HEK293 (cell line): ENCODE results near the gene MRPL43.

Experiments
- ATF2 ChIP-seq: fragments of 450-650 bp; formaldehyde crosslinking; IDR thresholded peaks from 2 replicates; pipeline ENCODE4 v1.5.1; 2016; ENCODE audit warnings: missing biosample characterization, missing genetic modification characterization, low read depth
- BCL11A ChIP-seq: fragments of 450-650 bp; formaldehyde crosslinking; IDR thresholded peaks from 2 replicates; pipeline ENCODE4 v1.5.1; 2016; ENCODE audit warnings: low read depth, missing biosample characterization, missing genetic modification characterization
- CTCF ChIP-seq: fragments of 450-650 bp; formaldehyde crosslinking; IDR thresholded peaks from 2 replicates; pipeline ENCODE4 v1.5.1; 2016; ENCODE audit warnings: missing biosample characterization, missing genetic modification characterization
- GLIS1 ChIP-seq: fragments of 450-650 bp; formaldehyde crosslinking; IDR thresholded peaks from 2 replicates; pipeline ENCODE4 v1.5.1; 2016; ENCODE audit warnings: missing biosample characterization, missing genetic modification characterization
- KLF10 ChIP-seq: fragments of 450-650 bp; IDR thresholded peaks from 2 replicates; pipeline ENCODE4 v1.5.1; 2018; ENCODE audit warnings: missing biosample characterization, mild to moderate bottlenecking, missing genetic modification characterization
- KLF9 ChIP-seq: fragments of 450-650 bp; formaldehyde crosslinking; IDR thresholded peaks from 2 replicates; pipeline ENCODE4 v1.5.1; 2016; ENCODE audit warnings: missing biosample characterization, missing genetic modification characterization, low read depth
- SALL2 ChIP-seq: fragments of 450-650 bp; formaldehyde crosslinking; IDR thresholded peaks from 2 replicates; pipeline ENCODE4 v1.5.0; 2017; ENCODE audit warnings: missing biosample characterization, mild to moderate bottlenecking, missing genetic modification characterization, borderline replicate concordance
- SP2 ChIP-seq: fragments of 450-650 bp; formaldehyde crosslinking; IDR thresholded peaks from 2 replicates; pipeline ENCODE4 v1.5.1; 2016; ENCODE audit warnings: missing biosample characterization, missing genetic modification characterization
- YY2 ChIP-seq: fragments of 450-650 bp; formaldehyde crosslinking; IDR thresholded peaks from 2 replicates; pipeline ENCODE4 v1.5.1; 2016; ENCODE audit warnings: missing biosample characterization, missing genetic modification characterization
- ZFP69B ChIP-seq: fragments of 450-650 bp; formaldehyde crosslinking; IDR thresholded peaks from 2 replicates; pipeline ENCODE4 v1.5.1; 2016; ENCODE audit warnings: missing biosample characterization, missing genetic modification characterization
- ZNF146 ChIP-seq: fragments of 450-650 bp; formaldehyde crosslinking; IDR thresholded peaks from 2 replicates; pipeline ENCODE4 v1.5.1; 2016; ENCODE audit warnings: missing biosample characterization, missing genetic modification characterization
- ZNF184 ChIP-seq: fragments of 450-650 bp; IDR thresholded peaks from 2 replicates; pipeline ENCODE4 v1.5.1; 2018; ENCODE audit warnings: missing biosample characterization, mild to moderate bottlenecking, missing genetic modification characterization
- ZNF2 ChIP-seq: fragments of 450-650 bp; formaldehyde crosslinking; IDR thresholded peaks from 2 replicates; pipeline ENCODE4 v1.5.1; 2016; ENCODE audit warnings: missing biosample characterization, missing genetic modification characterization
- ZNF239 ChIP-seq: fragments of 450-650 bp; formaldehyde crosslinking; IDR thresholded peaks from 2 replicates; pipeline ENCODE4 v1.5.1; 2016; ENCODE audit warnings: missing biosample characterization, missing genetic modification characterization
- ZNF280D ChIP-seq: fragments of 450-650 bp; formaldehyde crosslinking; IDR thresholded peaks from 2 replicates; pipeline ENCODE4 v1.5.1; 2016; ENCODE audit warnings: missing biosample characterization, missing genetic modification characterization
- ZNF362 ChIP-seq: fragments of 450-650 bp; formaldehyde crosslinking; IDR thresholded peaks from 2 replicates; pipeline ENCODE4 v1.5.1; 2016; ENCODE audit warnings: missing biosample characterization, missing genetic modification characterization
- ZNF416 ChIP-seq: fragments of 450-650 bp; formaldehyde crosslinking; IDR thresholded peaks from 2 replicates; pipeline ENCODE4 v1.5.1; 2016; ENCODE audit warnings: missing biosample characterization, missing genetic modification characterization
- ZNF600 ChIP-seq: fragments of 450-650 bp; formaldehyde crosslinking; IDR thresholded peaks from 2 replicates; pipeline ENCODE4 v1.5.1; 2016; ENCODE audit warnings: missing biosample characterization, missing genetic modification characterization
- ZNF629 ChIP-seq: fragments of 450-650 bp; formaldehyde crosslinking; IDR thresholded peaks from 2 replicates; pipeline ENCODE4 v1.5.1; 2017; ENCODE audit warnings: missing biosample characterization, missing genetic modification characterization
- ZNF639 ChIP-seq: fragments of 450-650 bp; formaldehyde crosslinking; IDR thresholded peaks from 2 replicates; pipeline ENCODE4 v1.5.1; 2016; ENCODE audit warnings: missing biosample characterization, missing genetic modification characterization
- TF ChIP-seq, protein P1 (sequence below): fragments of 450-650 bp; formaldehyde crosslinking; IDR thresholded peaks from 2 replicates; pipeline ENCODE4 v1.5.1; 2017; ENCODE audit warnings: missing biosample characterization, mild to moderate bottlenecking, missing genetic modification characterization, moderate library complexity
- TF ChIP-seq, protein P2 (sequence below): fragments of 450-650 bp; formaldehyde crosslinking; IDR thresholded peaks from 2 replicates; pipeline ENCODE4 v1.5.1; 2016; ENCODE audit warnings: missing biosample characterization, missing genetic modification characterization
- TF ChIP-seq, protein P3 (sequence below): sonication (generic); formaldehyde crosslinking; IDR thresholded peaks from 2 replicates; pipeline ENCODE4 v1.8.1; 2022; ENCODE audit warnings: mild to moderate bottlenecking, moderate library complexity, missing genetic modification reagents

The MRPL43 gene

DNA sequence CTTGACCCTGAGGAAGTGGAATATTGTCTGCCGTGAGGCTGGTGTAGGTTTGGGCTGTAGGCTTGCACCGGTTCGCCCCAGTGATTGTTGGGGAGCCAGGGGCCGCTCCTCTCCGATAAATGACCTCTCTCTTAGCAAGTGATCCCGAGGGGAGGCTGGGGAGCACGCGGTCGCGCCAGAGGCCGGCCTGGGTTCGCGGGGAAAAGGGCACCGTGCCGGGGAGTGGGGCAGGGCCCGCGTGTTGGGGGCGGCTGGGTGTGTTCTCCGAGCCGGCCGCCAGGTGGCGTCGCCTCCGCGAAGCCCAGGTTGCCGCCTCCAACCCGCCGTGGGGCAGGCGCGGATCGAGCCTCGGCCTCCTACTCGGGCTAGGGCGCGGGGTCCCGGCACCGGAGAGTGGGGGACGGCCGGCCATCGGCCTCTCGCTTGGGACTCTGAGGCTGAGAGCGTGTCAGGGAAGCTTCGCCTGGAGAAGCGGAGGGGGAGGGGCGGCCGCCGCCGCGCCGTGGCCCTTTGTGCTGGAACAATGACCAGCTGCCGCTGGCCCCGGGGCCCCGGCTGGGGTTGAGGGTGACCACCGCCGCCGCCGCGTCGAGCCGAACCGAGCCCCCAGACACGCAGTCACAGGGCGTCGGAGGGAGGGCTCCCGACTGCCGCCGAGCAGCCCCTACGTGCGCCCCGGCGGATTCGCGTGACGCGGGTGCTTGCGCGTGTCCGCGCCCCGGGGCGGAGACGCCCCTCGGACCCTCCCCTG is 11.9 kb upstream of the MRPL43 start (continued):
- TF ChIP-seq, protein P1, sequence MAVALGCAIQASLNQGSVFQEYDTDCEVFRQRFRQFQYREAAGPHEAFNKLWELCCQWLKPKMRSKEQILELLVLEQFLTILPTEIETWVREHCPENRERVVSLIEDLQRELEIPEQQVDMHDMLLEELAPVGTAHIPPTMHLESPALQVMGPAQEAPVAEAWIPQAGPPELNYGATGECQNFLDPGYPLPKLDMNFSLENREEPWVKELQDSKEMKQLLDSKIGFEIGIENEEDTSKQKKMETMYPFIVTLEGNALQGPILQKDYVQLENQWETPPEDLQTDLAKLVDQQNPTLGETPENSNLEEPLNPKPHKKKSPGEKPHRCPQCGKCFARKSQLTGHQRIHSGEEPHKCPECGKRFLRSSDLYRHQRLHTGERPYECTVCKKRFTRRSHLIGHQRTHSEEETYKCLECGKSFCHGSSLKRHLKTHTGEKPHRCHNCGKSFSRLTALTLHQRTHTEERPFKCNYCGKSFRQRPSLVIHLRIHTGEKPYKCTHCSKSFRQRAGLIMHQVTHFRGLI: peak; percentile 11; the same call in 1 of the 2 replicates
- TF ChIP-seq SALL2 (tag by site-specific recombination): no peak
- TF ChIP-seq KLF9 (tag by site-specific recombination): peak; percentile 81
- peak; percentile 66 for TF ChIP-seq ZFP69B (tag by site-specific recombination)
- TF ChIP-seq GLIS1 (tag by site-specific recombination): peak; percentile 55
- TF ChIP-seq ZNF416 (tag by site-specific recombination): no peak
- TF ChIP-seq ZNF146 (tag by site-specific recombination): peak; percentile 3; the same call in 1 of the 2 replicates
- TF ChIP-seq ZNF2 (tag by site-specific recombination): peak; percentile 67; the same call in 1 of the 2 replicates
- TF ChIP-seq, protein P2, sequence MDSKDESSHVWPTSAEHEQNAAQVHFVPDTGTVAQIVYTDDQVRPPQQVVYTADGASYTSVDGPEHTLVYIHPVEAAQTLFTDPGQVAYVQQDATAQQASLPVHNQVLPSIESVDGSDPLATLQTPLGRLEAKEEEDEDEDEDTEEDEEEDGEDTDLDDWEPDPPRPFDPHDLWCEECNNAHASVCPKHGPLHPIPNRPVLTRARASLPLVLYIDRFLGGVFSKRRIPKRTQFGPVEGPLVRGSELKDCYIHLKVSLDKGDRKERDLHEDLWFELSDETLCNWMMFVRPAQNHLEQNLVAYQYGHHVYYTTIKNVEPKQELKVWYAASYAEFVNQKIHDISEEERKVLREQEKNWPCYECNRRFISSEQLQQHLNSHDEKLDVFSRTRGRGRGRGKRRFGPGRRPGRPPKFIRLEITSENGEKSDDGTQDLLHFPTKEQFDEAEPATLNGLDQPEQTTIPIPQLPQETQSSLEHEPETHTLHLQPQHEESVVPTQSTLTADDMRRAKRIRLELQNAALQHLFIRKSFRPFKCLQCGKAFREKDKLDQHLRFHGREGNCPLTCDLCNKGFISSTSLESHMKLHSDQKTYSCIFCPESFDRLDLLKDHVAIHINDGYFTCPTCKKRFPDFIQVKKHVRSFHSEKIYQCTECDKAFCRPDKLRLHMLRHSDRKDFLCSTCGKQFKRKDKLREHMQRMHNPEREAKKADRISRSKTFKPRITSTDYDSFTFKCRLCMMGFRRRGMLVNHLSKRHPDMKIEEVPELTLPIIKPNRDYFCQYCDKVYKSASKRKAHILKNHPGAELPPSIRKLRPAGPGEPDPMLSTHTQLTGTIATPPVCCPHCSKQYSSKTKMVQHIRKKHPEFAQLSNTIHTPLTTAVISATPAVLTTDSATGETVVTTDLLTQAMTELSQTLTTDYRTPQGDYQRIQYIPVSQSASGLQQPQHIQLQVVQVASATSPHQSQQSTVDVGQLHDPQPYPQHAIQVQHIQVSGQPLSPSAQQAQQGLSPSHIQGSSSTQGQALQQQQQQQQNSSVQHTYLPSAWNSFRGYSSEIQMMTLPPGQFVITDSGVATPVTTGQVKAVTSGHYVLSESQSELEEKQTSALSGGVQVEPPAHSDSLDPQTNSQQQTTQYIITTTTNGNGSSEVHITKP: 0 out of 2 replicates have a peak, but pooled peaks have one; percentile 5
- peak; percentile 93 for TF ChIP-seq CTCF (tag by site-specific recombination)
- TF ChIP-seq ZNF639 (tag by site-specific recombination): no peak; the same call in 1 of the 2 replicates
- TF ChIP-seq ZNF362 (tag by site-specific recombination): no peak
- TF ChIP-seq ATF2 (tag by site-specific recombination): no peak
- TF ChIP-seq ZNF629 (tag by site-specific recombination): peak; percentile 24; the same call in 1 of the 2 replicates
- 0 out of 2 replicates have a peak, but pooled peaks have one; percentile 12 for TF ChIP-seq ZNF239 (tag by site-specific recombination)
- TF ChIP-seq BCL11A (tag by site-specific recombination): peak; percentile 79
- 0 out of 2 replicates have a peak, but pooled peaks have one; percentile 27 for TF ChIP-seq ZNF184 (tag by site-specific recombination)
- TF ChIP-seq, protein P3, sequence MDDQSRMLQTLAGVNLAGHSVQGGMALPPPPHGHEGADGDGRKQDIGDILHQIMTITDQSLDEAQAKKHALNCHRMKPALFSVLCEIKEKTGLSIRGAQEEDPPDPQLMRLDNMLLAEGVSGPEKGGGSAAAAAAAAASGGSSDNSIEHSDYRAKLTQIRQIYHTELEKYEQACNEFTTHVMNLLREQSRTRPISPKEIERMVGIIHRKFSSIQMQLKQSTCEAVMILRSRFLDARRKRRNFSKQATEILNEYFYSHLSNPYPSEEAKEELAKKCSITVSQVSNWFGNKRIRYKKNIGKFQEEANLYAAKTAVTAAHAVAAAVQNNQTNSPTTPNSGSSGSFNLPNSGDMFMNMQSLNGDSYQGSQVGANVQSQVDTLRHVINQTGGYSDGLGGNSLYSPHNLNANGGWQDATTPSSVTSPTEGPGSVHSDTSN (CRISPR knock-in tag): 0 out of 2 replicates have a peak, but pooled peaks have one; percentile 60
- TF ChIP-seq YY2 (tag by site-specific recombination): 0 out of 2 replicates have a peak, but pooled peaks have one; percentile 32
- TF ChIP-seq KLF10: peak; percentile 69
- TF ChIP-seq ZNF280D (tag by site-specific recombination): no peak
- TF ChIP-seq SP2: peak; percentile 39
- TF ChIP-seq ZNF600: peak; percentile 28; the same call in 1 of the 2 replicates
